GM20000 (cell line): ENCODE measurements around the gene PPARD.
A peak's percentile ranks its signal among the peaks of the same experiment; 100 is the strongest.

ENCODE experiments used
- DNase-seq: peaks from one replicate; pipeline ENCODE4 v3.0.0; 2012; ENCODE audit warnings: low spot score
- TF ChIP-seq, protein P1 (sequence below): IDR thresholded peaks from 2 replicates; pipeline ENCODE4 v1.5.1; 2012; ENCODE audit warnings: mild to moderate bottlenecking, control low read depth; ENCODE audit errors: extremely low read depth, missing control alignments

Gene PPARD

DNA sequence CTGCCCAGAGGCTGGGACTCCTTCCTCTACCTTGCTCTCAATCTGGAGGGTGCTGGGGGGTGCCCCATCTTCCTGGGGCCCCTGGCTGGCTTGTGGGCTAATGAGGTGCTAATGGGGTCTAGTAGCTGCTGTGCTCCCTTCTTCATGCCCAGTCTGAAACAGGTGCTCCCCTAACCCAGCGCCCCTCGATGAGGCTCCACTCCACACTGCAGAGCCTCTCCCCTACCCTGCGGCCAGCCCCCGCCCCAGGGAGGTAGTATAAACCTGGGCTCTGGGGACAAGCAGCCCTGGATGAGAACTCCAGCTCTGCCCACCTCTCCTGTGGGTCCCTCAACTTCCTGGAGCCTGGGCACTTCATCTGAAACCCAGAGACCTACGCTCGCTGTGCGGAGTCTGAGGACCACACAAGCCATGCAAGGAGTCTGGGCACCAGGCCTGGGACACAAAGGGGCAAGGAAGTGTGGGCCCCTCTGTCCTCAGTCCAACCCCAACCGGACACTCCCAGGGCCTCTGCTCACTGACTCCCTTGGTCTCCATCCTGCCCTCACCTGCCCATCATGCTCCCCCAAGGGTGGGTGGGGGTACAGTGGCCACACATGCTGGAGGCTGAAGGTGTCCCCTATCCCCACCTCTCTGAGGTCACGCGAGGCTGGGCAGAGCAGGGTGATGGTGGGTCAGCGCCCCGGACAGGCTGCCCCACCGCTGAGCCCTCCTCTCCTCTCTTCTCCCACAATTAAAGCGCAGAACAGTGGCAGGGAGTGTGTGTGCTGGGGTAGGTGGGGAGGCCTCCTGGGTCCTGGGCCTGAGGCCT is 132.0 kb downstream of the PPARD start:
- TF ChIP-seq, protein P1, sequence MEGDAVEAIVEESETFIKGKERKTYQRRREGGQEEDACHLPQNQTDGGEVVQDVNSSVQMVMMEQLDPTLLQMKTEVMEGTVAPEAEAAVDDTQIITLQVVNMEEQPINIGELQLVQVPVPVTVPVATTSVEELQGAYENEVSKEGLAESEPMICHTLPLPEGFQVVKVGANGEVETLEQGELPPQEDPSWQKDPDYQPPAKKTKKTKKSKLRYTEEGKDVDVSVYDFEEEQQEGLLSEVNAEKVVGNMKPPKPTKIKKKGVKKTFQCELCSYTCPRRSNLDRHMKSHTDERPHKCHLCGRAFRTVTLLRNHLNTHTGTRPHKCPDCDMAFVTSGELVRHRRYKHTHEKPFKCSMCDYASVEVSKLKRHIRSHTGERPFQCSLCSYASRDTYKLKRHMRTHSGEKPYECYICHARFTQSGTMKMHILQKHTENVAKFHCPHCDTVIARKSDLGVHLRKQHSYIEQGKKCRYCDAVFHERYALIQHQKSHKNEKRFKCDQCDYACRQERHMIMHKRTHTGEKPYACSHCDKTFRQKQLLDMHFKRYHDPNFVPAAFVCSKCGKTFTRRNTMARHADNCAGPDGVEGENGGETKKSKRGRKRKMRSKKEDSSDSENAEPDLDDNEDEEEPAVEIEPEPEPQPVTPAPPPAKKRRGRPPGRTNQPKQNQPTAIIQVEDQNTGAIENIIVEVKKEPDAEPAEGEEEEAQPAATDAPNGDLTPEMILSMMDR = no peak
- DNase-seq = peak; percentile 19

DNA sequence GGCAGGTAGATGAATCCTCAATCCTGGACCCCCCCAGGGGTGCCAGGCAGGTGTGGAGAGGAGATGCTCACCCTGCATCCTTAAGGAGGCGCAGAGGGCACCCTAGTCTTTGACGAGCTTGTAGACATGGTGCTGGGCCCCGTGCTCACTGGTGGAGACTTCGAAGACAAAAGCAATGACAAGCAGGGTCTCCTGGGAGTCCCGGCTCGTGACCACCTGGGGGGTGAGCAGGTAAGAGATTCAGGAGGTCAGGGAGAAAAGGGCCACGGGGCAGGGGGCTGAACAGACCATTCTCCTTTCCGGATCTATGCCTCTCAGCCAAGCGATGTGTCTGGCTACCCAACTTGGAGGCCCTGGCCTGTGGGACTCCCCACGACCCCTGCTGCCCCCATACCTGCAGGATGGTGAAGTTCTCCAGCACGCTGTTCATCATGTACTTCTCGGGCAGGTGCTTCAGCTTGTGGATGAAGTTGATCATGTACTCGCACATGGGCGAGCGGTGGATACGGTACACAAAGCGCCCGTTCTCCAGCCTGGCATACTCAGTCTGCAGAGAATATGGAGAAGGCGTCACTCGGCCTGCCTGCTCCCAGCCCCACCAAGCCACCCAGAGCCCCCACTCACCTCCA is 132.7 kb downstream of the PPARD start:
- TF ChIP-seq, protein P1 = no peak
- peak; percentile 11 for DNase-seq

DNA sequence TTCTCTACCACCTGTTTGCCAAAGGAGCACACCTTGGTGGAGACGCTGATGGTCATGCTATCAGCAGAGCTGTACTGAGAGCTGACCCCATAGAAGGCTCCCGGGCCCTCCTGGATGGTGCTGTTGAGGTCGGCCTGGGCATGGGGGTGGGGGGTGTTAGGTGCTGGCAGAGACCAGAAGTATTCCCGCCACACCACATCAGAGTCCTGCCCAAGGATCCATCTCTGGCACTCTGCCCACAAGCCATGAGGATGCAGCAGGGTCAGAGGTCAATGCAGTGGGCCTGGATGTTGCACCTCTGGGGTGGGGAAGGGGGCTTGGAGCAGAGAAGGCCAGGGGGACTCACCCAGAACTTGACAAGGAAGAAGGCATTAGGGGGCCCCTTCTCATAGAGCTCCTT is 133.2 kb downstream of the PPARD start:
- DNase-seq = no peak
- TF ChIP-seq, protein P1 = no peak

DNA sequence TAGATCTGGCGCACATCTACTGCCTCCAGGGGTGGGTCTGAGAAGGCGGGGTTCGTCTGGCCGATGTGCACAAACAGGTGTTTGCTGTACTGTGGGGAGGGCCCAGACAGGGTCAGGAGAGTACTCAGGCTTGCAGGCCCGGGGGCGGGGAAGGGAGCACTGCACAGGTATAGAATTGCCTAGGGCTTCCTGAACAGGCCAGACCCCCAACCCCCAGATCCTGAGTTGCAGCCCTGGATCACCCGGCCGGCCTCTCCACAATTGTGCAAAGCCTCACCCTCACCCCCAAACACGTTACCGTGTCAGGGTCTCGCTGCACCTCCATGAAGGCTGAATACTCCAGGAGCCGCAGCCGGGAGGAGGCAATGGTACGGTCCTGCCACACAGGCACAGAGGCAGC is 133.6 kb downstream of the PPARD start:
- TF ChIP-seq, protein P1 = no peak
- DNase-seq = no peak

DNA sequence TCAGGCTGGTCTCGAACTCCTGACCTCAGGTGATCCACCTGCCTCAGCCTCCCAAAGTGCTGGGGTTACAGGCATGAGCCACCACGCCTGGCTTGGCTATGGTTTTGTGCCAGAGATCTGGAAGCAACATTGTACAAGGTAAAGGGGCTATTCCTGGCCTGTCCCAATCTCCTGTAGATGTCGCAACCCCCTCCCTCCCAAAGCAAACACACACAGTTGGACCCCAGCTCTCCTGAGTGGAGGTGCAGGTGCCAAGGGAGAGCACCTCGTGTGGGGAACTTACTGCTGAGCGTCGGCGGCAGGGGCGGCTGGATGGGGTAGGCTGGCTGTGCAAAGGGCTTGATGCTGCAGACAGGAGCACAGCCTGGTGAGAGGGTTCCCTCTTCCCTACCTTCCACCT is 134.7 kb downstream of the PPARD start:
- TF ChIP-seq, protein P1 = no peak
- DNase-seq = no peak
